ENCODE measurements around the gene KIAA1671.

DNA sequence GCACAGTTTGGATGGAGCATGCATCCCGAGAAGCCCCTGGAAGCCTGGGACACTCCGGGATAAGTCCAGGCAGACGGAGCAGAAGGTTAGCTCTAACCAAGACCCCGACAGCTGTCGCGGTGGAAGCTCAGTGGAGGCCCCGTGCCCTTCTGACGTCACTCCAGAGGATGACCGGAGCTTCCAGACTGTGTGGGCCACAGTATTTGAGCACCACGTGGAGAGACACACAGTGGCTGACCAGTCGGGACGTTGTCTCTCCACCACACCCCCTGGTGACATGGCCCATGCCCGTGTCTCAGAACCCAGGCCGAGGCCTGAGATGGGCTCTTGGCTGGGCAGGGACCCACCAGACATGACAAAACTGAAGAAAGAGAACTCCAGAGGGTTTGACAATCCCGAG, 86.3 kb downstream of the KIAA1671 start:
- no peak for TF ChIP-seq POLR2A (IDR thresholded peaks at IDR 0.05)
- TF ChIP-seq, protein P1, sequence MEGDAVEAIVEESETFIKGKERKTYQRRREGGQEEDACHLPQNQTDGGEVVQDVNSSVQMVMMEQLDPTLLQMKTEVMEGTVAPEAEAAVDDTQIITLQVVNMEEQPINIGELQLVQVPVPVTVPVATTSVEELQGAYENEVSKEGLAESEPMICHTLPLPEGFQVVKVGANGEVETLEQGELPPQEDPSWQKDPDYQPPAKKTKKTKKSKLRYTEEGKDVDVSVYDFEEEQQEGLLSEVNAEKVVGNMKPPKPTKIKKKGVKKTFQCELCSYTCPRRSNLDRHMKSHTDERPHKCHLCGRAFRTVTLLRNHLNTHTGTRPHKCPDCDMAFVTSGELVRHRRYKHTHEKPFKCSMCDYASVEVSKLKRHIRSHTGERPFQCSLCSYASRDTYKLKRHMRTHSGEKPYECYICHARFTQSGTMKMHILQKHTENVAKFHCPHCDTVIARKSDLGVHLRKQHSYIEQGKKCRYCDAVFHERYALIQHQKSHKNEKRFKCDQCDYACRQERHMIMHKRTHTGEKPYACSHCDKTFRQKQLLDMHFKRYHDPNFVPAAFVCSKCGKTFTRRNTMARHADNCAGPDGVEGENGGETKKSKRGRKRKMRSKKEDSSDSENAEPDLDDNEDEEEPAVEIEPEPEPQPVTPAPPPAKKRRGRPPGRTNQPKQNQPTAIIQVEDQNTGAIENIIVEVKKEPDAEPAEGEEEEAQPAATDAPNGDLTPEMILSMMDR (IDR thresholded peaks at IDR 0.05), result no peak
- TF ChIP-seq POLR2AphosphoS5 (IDR thresholded peaks at IDR 0.05), result no peak
